ENCODE results near the gene TRIM75.

DNA sequence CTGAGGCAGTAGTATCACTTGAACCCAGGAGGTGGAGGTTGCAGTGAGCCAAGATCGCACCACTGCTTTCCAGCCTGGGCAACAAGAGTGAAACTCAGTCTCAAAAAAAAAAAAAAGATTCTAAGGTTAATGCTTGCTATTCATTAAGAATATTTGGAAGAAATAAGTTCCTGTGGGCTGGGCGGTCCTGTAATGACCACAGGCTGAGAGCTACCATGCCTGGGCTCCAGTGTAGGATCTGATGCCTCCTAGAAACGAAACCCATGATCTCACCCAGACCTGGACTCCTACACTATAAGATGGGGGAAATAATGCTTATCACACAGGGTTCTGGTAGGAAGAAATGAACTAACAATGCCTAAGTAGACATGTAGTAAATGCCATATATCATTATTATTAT, 41.2 kb downstream of the TRIM75 start:
- TF ChIP-seq, protein P1, sequence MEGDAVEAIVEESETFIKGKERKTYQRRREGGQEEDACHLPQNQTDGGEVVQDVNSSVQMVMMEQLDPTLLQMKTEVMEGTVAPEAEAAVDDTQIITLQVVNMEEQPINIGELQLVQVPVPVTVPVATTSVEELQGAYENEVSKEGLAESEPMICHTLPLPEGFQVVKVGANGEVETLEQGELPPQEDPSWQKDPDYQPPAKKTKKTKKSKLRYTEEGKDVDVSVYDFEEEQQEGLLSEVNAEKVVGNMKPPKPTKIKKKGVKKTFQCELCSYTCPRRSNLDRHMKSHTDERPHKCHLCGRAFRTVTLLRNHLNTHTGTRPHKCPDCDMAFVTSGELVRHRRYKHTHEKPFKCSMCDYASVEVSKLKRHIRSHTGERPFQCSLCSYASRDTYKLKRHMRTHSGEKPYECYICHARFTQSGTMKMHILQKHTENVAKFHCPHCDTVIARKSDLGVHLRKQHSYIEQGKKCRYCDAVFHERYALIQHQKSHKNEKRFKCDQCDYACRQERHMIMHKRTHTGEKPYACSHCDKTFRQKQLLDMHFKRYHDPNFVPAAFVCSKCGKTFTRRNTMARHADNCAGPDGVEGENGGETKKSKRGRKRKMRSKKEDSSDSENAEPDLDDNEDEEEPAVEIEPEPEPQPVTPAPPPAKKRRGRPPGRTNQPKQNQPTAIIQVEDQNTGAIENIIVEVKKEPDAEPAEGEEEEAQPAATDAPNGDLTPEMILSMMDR (IDR thresholded peaks at IDR 0.05; ENCODE audit: borderline replicate concordance, extremely low read depth, low read length, poor library complexity, severe bottlenecking) = no peak
- TF ChIP-seq EZH2 (IDR thresholded peaks at IDR 0.05; ENCODE audit: borderline replicate concordance, low read depth, low read length, severe bottlenecking) = no peak

Measured in DND-41 (cell line).